AG20443 (cell line): Measurements from ENCODE around the gene CPA5.

Experiments used
- DNase-seq: peaks from one replicate; pipeline ENCODE4 v3.0.0; 2012; ENCODE audit warnings: low spot score, mixed read lengths

CPA5 gene

DNA sequence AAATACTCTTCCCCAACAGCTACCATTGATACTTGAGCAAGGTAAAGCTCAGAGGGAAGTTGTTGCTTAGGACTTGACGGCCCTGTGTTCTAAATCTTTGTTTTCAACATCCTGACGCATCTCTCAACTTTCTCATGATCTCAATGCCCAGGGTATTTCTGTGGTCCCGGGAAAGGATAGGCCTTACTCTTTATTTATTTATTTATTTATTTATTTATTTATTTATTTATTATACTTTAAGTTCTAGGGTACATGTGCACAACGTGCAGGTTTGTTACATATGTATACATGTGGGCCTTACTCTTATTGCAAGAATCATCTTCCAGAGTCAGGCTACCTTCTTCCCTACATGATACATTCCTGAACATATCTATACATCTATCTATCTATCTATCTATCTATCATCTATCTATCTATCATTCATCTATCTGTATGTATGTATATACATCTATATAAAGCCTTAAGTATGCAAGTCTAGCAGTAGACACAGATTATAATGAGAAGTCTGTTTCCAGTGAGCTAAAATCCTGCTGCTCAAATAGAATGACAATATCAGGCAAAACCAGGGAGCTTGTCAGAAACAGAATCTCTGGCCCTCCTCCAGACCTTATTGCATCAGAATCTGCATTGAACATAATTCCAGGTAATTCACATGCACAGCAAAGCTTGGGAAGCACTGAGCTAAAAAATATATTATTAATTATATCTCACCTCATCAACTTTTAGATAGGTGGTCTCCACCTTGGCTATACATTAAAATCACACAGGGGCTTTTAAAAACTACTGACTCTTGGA lies 12.2 kb upstream of the CPA5 start:
- no peak for DNase-seq

DNA sequence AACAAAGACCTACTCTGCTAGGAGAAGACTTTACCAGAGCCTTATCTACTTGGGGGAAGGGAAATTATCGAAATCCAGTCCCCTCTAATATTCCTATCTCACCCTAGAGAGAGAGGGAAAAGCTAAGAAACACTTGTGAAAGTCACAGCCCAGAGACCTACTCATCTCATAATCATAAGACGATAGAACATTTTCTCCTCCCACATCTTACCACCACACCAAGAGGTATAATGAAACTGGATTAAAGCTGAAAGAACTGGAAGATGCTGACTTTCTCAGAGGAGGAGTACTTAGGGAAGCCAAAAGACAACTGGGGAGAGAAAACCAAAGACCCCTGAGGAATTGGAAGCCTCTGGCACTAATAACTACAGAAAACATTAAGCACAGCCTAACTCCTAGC lies 10.8 kb upstream of the CPA5 start:
- no peak for DNase-seq

- no peak for DNase-seq
Measured at GRCh38 chr7:130334274-130334673, 10.3 kb upstream of the CPA5 start.

DNA sequence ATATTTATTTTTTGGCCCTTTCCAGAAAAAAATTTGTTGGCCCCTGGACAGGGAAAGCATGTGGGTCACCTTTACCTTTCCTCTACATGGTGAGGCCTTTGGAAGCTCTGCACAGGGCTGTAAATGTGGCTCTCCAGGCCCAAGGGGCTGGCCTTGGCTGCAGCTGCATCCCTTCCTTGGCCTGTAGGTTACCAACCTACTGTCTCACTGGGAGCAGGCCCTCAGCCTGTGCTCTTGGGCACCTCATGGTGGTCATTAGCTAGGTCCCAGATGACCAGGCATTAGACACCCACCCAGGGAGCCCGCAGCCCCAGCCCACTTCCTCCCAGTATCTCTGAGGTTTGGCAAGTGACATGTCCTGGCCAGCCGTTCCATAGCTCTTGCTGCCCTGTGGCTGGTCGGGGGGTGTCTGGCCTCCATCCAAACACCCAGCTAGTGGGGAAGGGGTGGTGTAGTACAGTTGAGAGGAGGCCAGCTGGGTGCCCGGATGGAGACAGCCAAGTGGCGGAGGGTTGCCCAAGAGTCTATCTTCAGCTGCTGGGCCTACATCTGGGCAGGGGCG lies 7.1 kb upstream of the CPA5 start:
- no peak for DNase-seq

GRCh38 chr7:130338233-130338632 lies 6.4 kb upstream of the CPA5 start:
- DNase-seq: no peak

GRCh38 chr7:130341882-130342281 lies 2.7 kb upstream of the CPA5 start:
- DNase-seq: no peak

- DNase-seq: no peak
Measured at GRCh38 chr7:130342701-130343380, 1.8 kb upstream of the CPA5 start.

DNA sequence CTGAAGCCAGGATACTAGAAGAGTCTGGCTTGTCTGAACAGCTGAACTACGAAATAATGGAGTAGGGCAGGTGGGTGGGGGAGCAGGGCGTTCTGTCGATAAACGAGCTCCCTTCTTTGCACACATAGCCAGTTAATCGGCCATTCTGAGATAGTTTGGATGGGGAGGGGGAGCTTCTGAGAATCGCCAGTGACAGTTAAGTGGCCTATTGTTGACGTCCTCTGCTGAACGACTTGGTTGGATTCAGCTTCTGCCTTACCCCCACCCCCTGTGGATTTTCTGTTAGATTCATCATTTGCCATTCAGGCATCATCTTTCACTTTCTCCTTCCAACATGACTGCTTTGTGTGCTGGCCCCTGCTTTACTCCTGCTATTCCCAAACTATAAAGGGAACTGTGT lies 520 bp downstream of the CPA5 start:
- DNase-seq: no peak

- no peak for DNase-seq
Measured at GRCh38 chr7:130345725-130346124, 1.1 kb downstream of the CPA5 start.

DNA sequence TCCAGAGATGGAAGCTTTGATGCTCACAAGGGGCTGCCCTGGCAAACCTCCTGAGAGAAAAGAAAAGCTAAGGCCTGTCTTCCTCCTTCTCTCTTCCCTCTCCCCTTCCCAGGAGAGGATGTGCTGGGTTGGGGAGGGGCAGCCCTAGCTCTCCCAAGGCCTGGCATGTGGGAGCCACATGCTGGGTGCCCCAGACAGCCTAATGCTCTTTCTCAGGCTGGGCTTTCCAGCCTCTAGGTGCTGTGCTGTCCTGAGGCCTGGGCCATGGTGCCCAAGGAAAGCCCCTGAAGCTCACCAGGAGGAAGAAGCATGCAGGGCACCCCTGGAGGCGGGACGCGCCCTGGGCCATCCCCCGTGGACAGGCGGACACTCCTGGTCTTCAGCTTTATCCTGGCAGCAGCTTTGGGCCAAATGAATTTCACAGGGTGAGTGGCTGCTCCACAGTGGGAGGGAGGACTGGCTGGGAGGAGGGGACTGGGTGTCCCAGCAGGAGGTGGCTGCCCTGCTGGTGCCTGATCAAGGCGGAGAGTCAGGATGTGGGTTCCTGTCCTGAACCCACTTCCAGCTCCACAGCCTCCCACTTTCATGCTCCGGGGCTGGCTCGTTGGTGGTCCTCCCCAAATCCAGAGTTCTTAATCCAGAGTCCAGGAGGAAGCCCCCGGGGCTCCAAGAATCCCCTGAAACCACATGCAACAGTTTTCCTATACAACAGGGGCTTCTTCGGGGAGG lies 1.7 kb downstream of the CPA5 start:
- DNase-seq: no peak

DNA sequence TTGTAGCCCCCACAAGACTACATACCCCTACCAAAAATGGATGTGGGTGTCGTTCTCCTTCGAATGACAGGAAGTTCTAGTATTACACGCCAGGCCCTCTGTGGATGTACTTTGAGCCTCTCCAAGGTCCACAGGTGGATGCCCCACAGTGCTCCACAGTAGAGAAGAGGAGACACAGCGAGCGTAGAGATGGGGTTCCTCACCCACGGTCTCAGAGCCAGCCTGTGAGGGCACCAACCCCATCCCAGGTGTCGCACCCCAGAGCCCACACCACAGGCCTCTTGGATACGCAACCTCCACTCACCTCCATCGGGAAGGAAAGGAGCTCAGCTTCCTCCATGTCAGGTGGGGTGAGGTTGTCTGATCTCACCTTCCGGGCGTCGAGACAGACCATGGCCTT lies 2.3 kb downstream of the CPA5 start:
- DNase-seq: no peak

GRCh38 chr7:130349911-130350782 lies 5.5 kb downstream of the CPA5 start:
- DNase-seq: peak; percentile 30

DNA sequence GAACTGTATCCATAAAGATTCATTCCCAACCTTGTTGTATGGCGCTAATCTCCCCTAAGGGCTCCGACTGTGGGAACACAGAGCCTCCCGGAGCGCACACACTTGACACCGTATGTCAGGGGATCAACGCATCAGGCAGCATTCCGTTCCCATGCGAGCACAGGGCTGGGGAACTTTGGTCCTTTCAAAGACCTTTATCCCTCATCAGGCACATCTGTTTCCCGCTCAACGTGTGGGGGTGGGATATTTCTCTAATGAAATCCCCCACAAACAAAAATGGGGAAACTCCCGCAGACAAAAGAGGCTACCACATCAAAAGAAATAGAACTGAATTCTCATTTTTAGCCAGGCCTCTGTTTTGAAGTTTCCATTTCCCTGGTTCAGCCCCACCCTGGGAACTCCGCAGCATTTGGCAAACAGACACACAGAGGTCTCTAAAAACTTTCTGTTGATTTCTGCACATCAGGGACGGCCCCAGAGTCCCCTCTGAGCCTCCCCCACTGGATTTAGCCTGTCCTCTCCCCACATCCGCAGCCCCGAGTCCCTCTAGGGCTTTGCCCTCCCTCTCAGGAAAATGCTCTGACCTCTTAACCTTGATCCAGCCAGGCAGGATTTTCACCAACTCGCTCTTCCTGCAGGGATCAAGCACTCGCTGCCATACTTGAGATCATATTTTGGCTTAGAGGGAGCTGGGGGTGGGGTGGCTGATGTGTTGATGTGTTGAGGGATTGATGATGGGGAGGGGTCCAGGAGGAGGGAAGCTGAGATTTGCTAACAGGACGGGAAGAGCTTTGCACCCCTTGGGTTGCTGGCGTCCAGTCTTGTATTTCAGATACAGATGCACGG lies 6.6 kb downstream of the CPA5 start:
- no peak for DNase-seq

GRCh38 chr7:130351791-130352090 lies 7.1 kb downstream of the CPA5 start:
- DNase-seq: no peak

DNA sequence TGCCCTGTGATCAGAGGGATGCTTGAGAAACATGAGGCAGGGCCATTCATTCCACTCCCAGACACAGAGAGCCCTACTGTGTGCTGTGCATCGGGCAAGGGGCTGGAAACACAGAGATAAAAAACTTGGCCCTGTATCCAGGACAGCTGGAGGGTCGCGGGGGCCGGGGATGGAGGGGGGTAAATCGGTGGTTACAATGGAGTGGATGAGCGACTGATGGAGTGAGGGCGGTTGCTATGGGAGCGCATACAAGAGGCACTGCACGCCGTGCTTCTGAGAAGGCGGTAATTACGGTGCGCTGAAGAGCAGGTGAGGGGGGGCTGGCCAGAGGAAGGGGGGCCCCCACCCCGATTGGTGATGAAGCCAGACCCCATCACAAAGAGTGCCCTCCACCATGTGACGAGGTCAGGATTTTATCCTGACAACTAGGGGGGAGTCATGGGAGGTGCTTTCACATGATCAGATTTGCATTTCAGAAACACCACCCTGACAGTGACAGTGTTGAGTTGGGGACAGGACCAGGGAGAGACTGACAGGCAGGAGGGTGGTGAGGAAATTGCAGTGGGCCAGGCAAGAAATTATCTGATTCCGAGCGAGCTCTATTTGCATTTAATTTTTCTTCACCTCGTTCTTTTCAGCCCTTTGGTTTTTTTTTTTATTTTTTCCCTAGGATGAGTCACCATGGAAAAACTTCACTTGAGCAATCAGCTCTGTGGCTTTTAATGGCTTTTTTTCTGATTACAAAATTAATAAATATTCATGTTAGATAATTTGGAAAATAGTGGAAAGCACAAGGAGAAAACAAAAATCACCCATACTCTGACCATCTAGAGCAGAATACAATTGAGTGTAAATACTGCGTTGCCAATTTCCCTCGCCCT lies 7.8 kb downstream of the CPA5 start:
- peak; percentile 60 for DNase-seq

DNA sequence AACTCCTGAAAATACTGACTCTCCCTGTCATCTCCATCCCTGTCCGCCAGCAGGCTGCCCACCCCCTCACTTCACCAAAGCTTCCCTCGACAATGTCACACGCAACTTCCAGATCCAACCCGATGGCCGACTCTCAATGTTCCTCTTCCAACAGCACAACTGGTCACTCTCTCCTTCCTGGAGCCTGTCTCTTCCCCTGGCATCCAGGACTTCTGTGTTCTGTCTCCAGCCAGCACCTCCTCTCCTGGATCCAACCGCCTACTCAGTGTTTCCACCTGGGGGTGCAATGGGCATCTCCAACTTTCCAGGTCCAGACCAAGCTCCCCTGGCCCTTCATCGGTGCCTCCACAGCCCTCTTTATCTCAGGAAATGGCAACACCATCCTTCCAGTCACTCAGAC lies 8.6 kb downstream of the CPA5 start:
- DNase-seq: no peak

DNA sequence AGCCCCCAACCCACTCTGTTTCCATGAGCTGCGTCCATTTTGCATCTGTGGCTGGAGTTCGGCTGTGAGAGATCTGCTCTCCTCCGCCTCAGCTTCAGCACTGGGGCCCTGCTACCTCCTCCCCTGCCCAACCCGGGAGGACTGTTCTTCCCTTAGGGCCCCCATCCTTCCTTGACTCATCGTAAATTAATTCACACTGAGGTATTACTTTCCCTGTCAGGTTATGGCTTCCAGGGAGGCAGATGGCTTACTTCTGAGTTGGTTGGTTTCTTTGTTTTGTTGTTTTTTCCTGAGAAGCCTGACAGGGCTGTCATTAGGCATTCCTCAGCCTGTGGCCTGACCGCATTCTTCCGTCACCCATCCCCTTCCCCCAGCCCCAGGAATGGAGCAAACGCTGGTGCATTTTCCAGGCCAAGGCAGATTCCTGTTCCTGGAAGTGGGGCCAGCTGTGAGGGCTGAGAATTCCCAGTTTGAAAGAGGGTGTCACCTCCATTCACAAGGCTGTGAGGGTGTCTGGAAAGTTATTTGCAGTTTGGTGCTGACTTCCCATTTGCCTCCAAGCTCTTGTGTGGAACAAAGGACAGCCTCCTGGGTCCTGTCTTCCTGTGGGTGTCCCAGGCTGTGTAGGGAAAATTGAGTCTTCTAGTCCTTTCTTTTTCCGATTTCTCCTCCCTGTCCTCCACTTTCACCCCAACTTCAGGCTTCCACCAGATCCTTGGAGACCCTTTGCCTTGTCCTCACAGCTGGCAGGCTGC lies 11.7 kb downstream of the CPA5 start:
- peak; percentile 91 for DNase-seq

DNA sequence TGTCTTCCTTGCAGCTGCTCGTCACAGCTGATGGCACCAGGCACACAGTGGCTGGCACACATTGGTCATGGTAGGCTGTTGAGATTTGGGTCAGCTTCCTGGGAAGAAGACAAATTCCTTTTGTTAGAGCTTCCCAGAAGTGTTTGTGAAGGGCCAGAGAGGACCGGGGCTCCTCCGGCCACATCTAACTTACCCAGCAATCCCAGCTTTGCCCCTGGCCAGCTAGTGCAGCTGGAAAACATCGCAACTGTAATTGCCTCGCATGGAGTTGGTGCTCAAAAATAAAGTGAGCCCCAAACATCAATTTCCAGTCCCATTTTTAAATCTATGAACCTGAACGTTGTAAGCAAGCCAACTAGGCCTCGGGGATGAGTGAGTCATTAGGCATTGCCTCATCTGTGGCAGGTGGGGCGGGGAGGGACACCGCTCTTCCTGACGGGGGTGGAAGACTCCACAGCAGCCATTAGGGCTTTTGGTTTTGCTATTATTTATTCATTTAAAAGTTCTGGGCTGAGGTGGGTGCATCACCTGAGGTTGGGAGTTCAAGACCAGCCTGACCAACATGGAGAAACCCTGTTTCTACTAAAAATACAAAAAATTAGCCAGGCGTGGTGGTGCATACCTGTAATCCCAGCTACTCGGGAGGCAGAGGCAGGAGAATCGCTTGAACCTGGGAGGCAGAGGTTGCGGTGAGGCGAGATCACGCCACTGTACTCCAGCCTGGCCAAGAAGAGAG lies 12.4 kb downstream of the CPA5 start:
- peak; percentile 62 for DNase-seq

GRCh38 chr7:130358471-130358870 lies 13.9 kb downstream of the CPA5 start:
- DNase-seq: no peak
